BLaER1 (cell line): ENCODE data around the gene ERC2.

Experiments
- H3K27ac ChIP-seq: shearing (Covaris generic); formaldehyde crosslinking; 2 replicates; pipeline ENCODE4 v1.8.1; 2022
- H3K27me3 ChIP-seq: shearing (Covaris generic); formaldehyde crosslinking; 2 replicates; pipeline ENCODE4 v1.8.1; 2022
- H3K36me3 ChIP-seq: shearing (Covaris generic); formaldehyde crosslinking; 2 replicates; pipeline ENCODE4 v1.8.1; 2022
- H3K4me1 ChIP-seq: shearing (Covaris generic); formaldehyde crosslinking; 2 replicates; pipeline ENCODE4 v1.8.1; 2022
- H3K4me2 ChIP-seq: shearing (Covaris generic); formaldehyde crosslinking; 2 replicates; pipeline ENCODE4 v1.8.1; 2022
- H3K4me3 ChIP-seq: shearing (Covaris generic); formaldehyde crosslinking; 2 replicates; pipeline ENCODE4 v1.8.1; 2022
- H3K9ac ChIP-seq: shearing (Covaris generic); formaldehyde crosslinking; 2 replicates; pipeline ENCODE4 v1.8.1; 2022
- H3K9me3 ChIP-seq: shearing (Covaris generic); formaldehyde crosslinking; 2 replicates; pipeline ENCODE4 v1.8.1; 2022
- H4K20me1 ChIP-seq: shearing (Covaris generic); formaldehyde crosslinking; 2 replicates; pipeline ENCODE4 v1.8.1; 2022
- Cebpa-rat ChIP-seq: shearing (Covaris generic); IDR thresholded peaks from 2 replicates; pipeline ENCODE4 v1.8.1; 2022

The ERC2 gene

GRCh38 chr3:56137415-56137814 lies 330.9 kb downstream of the ERC2 start:
- Histone ChIP-seq H3K4me3 (no peak overlapping the region), H3K9me3 (no peaks in the 10 kb centered on the region), H3K4me1 (no peaks in the 10 kb centered on the region), H4K20me1 (no peaks in the 10 kb centered on the region), H3K9ac (no peak overlapping the region), H3K27me3 (no peaks in the 10 kb centered on the region), H3K27ac (no peak overlapping the region), H3K4me2 (no peak overlapping the region), H3K36me3 (no peaks in the 10 kb centered on the region)
- no peak for TF ChIP-seq Cebpa-rat

GRCh38 chr3:56136514-56136913 lies 331.8 kb downstream of the ERC2 start:
- H3K4me2 ChIP-seq, result no peak overlapping the region
- no peaks in the 10 kb centered on the region for H3K36me3 ChIP-seq
- H3K27ac ChIP-seq, result no peak overlapping the region
- no peak overlapping the region for H3K9ac ChIP-seq
- H3K4me1 ChIP-seq, result no peaks in the 10 kb centered on the region
- no peaks in the 10 kb centered on the region for H3K27me3 ChIP-seq
- H3K4me3 ChIP-seq, result no peak overlapping the region
- no peak for TF ChIP-seq Cebpa-rat
- no peaks in the 10 kb centered on the region for H4K20me1 ChIP-seq
- no peaks in the 10 kb centered on the region for H3K9me3 ChIP-seq

- no peaks in the 10 kb centered on the region for H4K20me1 ChIP-seq
- H3K4me2 ChIP-seq, result no peak overlapping the region
- no peak overlapping the region for H3K4me3 ChIP-seq
- H3K27ac ChIP-seq, result no peak overlapping the region
- H3K9ac ChIP-seq, result no peak overlapping the region
- H3K27me3 ChIP-seq, result no peaks in the 10 kb centered on the region
- no peak for TF ChIP-seq Cebpa-rat
- no peaks in the 10 kb centered on the region for H3K4me1 ChIP-seq
- no peaks in the 10 kb centered on the region for H3K36me3 ChIP-seq
- no peaks in the 10 kb centered on the region for H3K9me3 ChIP-seq
These were observed 332.3 kb downstream of the ERC2 start for GRCh38 chr3:56135941-56136340.

- Histone ChIP-seq H3K4me1 (no peaks in the 10 kb centered on the region), H3K36me3 (no peaks in the 10 kb centered on the region), H3K4me3 (no peak overlapping the region), H3K4me2 (no peak overlapping the region), H3K9ac (no peak overlapping the region), H3K9me3 (no peaks in the 10 kb centered on the region), H3K27ac (no peak overlapping the region), H3K27me3 (no peaks in the 10 kb centered on the region), H4K20me1 (no peaks in the 10 kb centered on the region)
- TF ChIP-seq Cebpa-rat, result no peak
These were observed 334.8 kb downstream of the ERC2 start for GRCh38 chr3:56133423-56133822.

- Histone ChIP-seq H3K4me1 (no peaks in the 10 kb centered on the region), H3K9me3 (no peaks in the 10 kb centered on the region), H3K27me3 (no peaks in the 10 kb centered on the region), H3K27ac (no peak overlapping the region), H3K4me2 (no peak overlapping the region), H3K36me3 (no peaks in the 10 kb centered on the region), H3K9ac (no peak overlapping the region), H4K20me1 (no peaks in the 10 kb centered on the region), H3K4me3 (no peak overlapping the region)
- TF ChIP-seq Cebpa-rat, result no peak
These were observed 335.5 kb downstream of the ERC2 start for GRCh38 chr3:56132762-56133161.

GRCh38 chr3:56131974-56132590 lies 336.2 kb downstream of the ERC2 start:
- Histone ChIP-seq H3K27ac (no peak overlapping the region), H3K36me3 (no peaks in the 10 kb centered on the region), H3K4me1 (no peaks in the 10 kb centered on the region), H3K4me2 (no peak overlapping the region), H4K20me1 (no peaks in the 10 kb centered on the region), H3K9ac (no peak overlapping the region), H3K27me3 (no peaks in the 10 kb centered on the region), H3K9me3 (no peaks in the 10 kb centered on the region), H3K4me3 (no peak overlapping the region)
- no peak for TF ChIP-seq Cebpa-rat

- Histone ChIP-seq H3K4me3 (no peak overlapping the region), H3K27me3 (no peaks in the 10 kb centered on the region), H3K4me1 (no peaks in the 10 kb centered on the region), H3K27ac (no peak overlapping the region), H3K9me3 (no peaks in the 10 kb centered on the region), H3K36me3 (no peaks in the 10 kb centered on the region), H3K9ac (no peak overlapping the region), H4K20me1 (no peaks in the 10 kb centered on the region), H3K4me2 (no peak overlapping the region)
- no peak for TF ChIP-seq Cebpa-rat
These were observed 338.2 kb downstream of the ERC2 start for GRCh38 chr3:56130036-56130435.

- H3K4me1 ChIP-seq, result no peaks in the 10 kb centered on the region
- no peaks in the 10 kb centered on the region for H3K36me3 ChIP-seq
- no peaks in the 10 kb centered on the region for H3K27me3 ChIP-seq
- H3K27ac ChIP-seq, result no peak overlapping the region
- no peaks in the 10 kb centered on the region for H4K20me1 ChIP-seq
- no peak overlapping the region for H3K9ac ChIP-seq
- H3K4me2 ChIP-seq, result no peak overlapping the region
- H3K9me3 ChIP-seq, result no peaks in the 10 kb centered on the region
- no peak for TF ChIP-seq Cebpa-rat
- no peak overlapping the region for H3K4me3 ChIP-seq
These were observed 341.6 kb downstream of the ERC2 start for GRCh38 chr3:56126632-56127031.

- Histone ChIP-seq H3K4me3 (no peak overlapping the region), H3K9me3 (no peaks in the 10 kb centered on the region), H3K27me3 (no peaks in the 10 kb centered on the region), H3K4me1 (no peaks in the 10 kb centered on the region), H3K36me3 (no peaks in the 10 kb centered on the region), H3K27ac (no peak overlapping the region), H3K9ac (no peak overlapping the region), H4K20me1 (no peaks in the 10 kb centered on the region), H3K4me2 (no peak overlapping the region)
- TF ChIP-seq Cebpa-rat, result no peak
These were observed 342.8 kb downstream of the ERC2 start for GRCh38 chr3:56125358-56126005.

GRCh38 chr3:56124546-56124945 lies 343.7 kb downstream of the ERC2 start:
- H3K9ac ChIP-seq, result no peak overlapping the region
- H3K4me3 ChIP-seq, result no peak overlapping the region
- no peaks in the 10 kb centered on the region for H4K20me1 ChIP-seq
- H3K27me3 ChIP-seq, result no peaks in the 10 kb centered on the region
- no peak overlapping the region for H3K27ac ChIP-seq
- H3K36me3 ChIP-seq, result no peaks in the 10 kb centered on the region
- no peaks in the 10 kb centered on the region for H3K9me3 ChIP-seq
- no peak overlapping the region for H3K4me2 ChIP-seq
- no peaks in the 10 kb centered on the region for H3K4me1 ChIP-seq
- TF ChIP-seq Cebpa-rat, result no peak
